GM18867 (cell line): ENCODE data around the gene TYW1B.
"Not testable (repeated sequence)": the region's sequence is repeated elsewhere in the genome, so short reads cannot be mapped to it uniquely, and the experiment has no call there.

ENCODE experiments used
- ATAC-seq: cut with Tn5 transposase; IDR thresholded peaks from one replicate; pipeline ENCODE4 v1.9.1; 2021; ENCODE audit warnings: mild to moderate bottlenecking, moderate library complexity; ENCODE audit not compliant: unreplicated experiment

Gene TYW1B

GRCh38 chr7:72816370-72817157, 11.4 kb downstream of the TYW1B start:
- ATAC-seq = not testable (repeated sequence)

GRCh38 chr7:72810437-72810836, 17.6 kb downstream of the TYW1B start:
- ATAC-seq = not testable (repeated sequence)

- not testable (repeated sequence) for ATAC-seq
Measured at GRCh38 chr7:72808511-72808910, 19.5 kb downstream of the TYW1B start.

- not testable (repeated sequence) for ATAC-seq
Measured at GRCh38 chr7:72806851-72807250, 21.1 kb downstream of the TYW1B start.

GRCh38 chr7:72805526-72806494, 22.2 kb downstream of the TYW1B start:
- ATAC-seq = no peak

- ATAC-seq = not testable (repeated sequence)
Measured at GRCh38 chr7:72803778-72804177, 24.2 kb downstream of the TYW1B start.

- not testable (repeated sequence) for ATAC-seq
Measured at GRCh38 chr7:72801564-72801963, 26.4 kb downstream of the TYW1B start.

GRCh38 chr7:72795401-72795800, 32.6 kb downstream of the TYW1B start:
- not testable (repeated sequence) for ATAC-seq

GRCh38 chr7:72793791-72794190, 34.2 kb downstream of the TYW1B start:
- no peak for ATAC-seq

- not testable (repeated sequence) for ATAC-seq
Measured at GRCh38 chr7:72790698-72791060, 37.3 kb downstream of the TYW1B start.

GRCh38 chr7:72790048-72790697, 37.8 kb downstream of the TYW1B start:
- ATAC-seq = not testable (repeated sequence)

- ATAC-seq = no peak
Measured at GRCh38 chr7:72785166-72785955, 42.6 kb downstream of the TYW1B start.

- not testable (repeated sequence) for ATAC-seq
Measured at GRCh38 chr7:72783601-72784370, 44.2 kb downstream of the TYW1B start.

- ATAC-seq = no peak
Measured at GRCh38 chr7:72781631-72782030, 46.4 kb downstream of the TYW1B start.

GRCh38 chr7:72781161-72781560, 46.8 kb downstream of the TYW1B start:
- no peak for ATAC-seq

GRCh38 chr7:72780289-72780894, 47.6 kb downstream of the TYW1B start:
- not testable (repeated sequence) for ATAC-seq

GRCh38 chr7:72777167-72777566, 50.8 kb downstream of the TYW1B start:
- ATAC-seq = not testable (repeated sequence)

- not testable (repeated sequence) for ATAC-seq
Measured at GRCh38 chr7:72772627-72773026, 55.4 kb downstream of the TYW1B start.

- ATAC-seq = not testable (repeated sequence)
Measured at GRCh38 chr7:72766994-72767393, 61.0 kb downstream of the TYW1B start.
